ENCODE results near the gene ZBTB43. TPM values are rescaled to one million over a fixed set of nuclear protein-coding genes. Genes with fewer than 3 reads are reported as not detected.

ZBTB43 gene
- total RNA-seq (5.7 TPM), polyA plus RNA-seq (4.5 TPM)
- long read RNA-seq, donor 1 = 0 reads
- long read RNA-seq, donor 2 = 0 reads
- long read RNA-seq, donor 3, full-length matches to known transcripts = 8 of 8 reads
- long read RNA-seq, donor 3, partial matches to known transcripts = 0 of 8 reads
- long read RNA-seq, donor 3, other reads (novel, unspliced or antisense) = 0 of 8 reads
- long read RNA-seq, donor 4, full-length matches to known transcripts = 7 of 7 reads
- long read RNA-seq, donor 4, partial matches to known transcripts = 0 of 7 reads
- long read RNA-seq, donor 4, other reads (novel, unspliced or antisense) = 0 of 7 reads
- long read RNA-seq, donor 5, full-length matches to known transcripts = 12 of 12 reads
- long read RNA-seq, donor 5, partial matches to known transcripts = 0 of 12 reads
- long read RNA-seq, donor 5, other reads (novel, unspliced or antisense) = 0 of 12 reads
- long read RNA-seq, donor 6, full-length matches to known transcripts = 4 of 4 reads
- long read RNA-seq, donor 6, partial matches to known transcripts = 0 of 4 reads
- long read RNA-seq, donor 6, other reads (novel, unspliced or antisense) = 0 of 4 reads
- long read RNA-seq, donor 7, full-length matches to known transcripts = 2 of 2 reads
- long read RNA-seq, donor 7, partial matches to known transcripts = 0 of 2 reads
- long read RNA-seq, donor 7, other reads (novel, unspliced or antisense) = 0 of 2 reads
- long read RNA-seq, donor 8, full-length matches to known transcripts = 3 of 3 reads
- long read RNA-seq, donor 8, partial matches to known transcripts = 0 of 3 reads
- long read RNA-seq, donor 8, other reads (novel, unspliced or antisense) = 0 of 3 reads
- long read RNA-seq, donor 9, full-length matches to known transcripts = 2 of 2 reads
- long read RNA-seq, donor 9, partial matches to known transcripts = 0 of 2 reads
- long read RNA-seq, donor 9, other reads (novel, unspliced or antisense) = 0 of 2 reads
- long read RNA-seq, donor 10, full-length matches to known transcripts = 4 of 4 reads
- long read RNA-seq, donor 10, partial matches to known transcripts = 0 of 4 reads
- long read RNA-seq, donor 10, other reads (novel, unspliced or antisense) = 0 of 4 reads

GRCh38 chr9:126804696-126805553 is at the start of gene ZBTB43:
ZBTB43 (plus strand) TSS chr9:126805040; CDS start chr9:126832510, 27,470 bp downstream.
- H3K4me1 ChIP-seq (ENCODE audit: control insufficient read depth in 2 of 2, insufficient read depth in 2 of 2, low read length in 2 of 2) = peaks cover 5 to 12% of the 10 kb centered on the region in 2 donors
- peak within 1 kb of the TSS; percentile 86 to 89 for H3K27ac ChIP-seq (ENCODE audit: low read depth in 1 of 2, low read length in 1 of 2)
- peaks cover 0 to 2% of the 10 kb centered on the region in 2 donors for H3K9me3 ChIP-seq (ENCODE audit: control insufficient read depth in 2 of 2, insufficient read depth in 1 of 2, low read length in 1 of 2)
- peaks cover 0 to 4% of the 10 kb centered on the region in 2 donors for H3K36me3 ChIP-seq (ENCODE audit: control insufficient read depth in 2 of 2, insufficient read depth in 2 of 2, low read length in 1 of 2)
- H3K4me3 ChIP-seq (ENCODE audit: low read length in 2 of 2) = peak within 1 kb of the TSS; percentile 71 to 84
- no peaks in the 10 kb centered on the region for H3K27me3 ChIP-seq (ENCODE audit: control insufficient read depth in 2 of 2, insufficient read depth in 1 of 2, low read length in 1 of 2)
- WGBS = 2% methylated on average over 79 of the region's 79 CpGs
- DNase-seq (ENCODE audit: low read depth in 6 of 9, low spot score in 9 of 9) = peak; percentile 92 to 98 (median 96)

GRCh38 chr9:126755317-126755875 is 49.4 kb upstream of the ZBTB43 start:
- WGBS = 95% methylated on average over 19 of the region's 19 CpGs
- no peaks in the 10 kb centered on the region for H3K36me3 ChIP-seq (ENCODE audit: control insufficient read depth in 2 of 2, insufficient read depth in 2 of 2, low read length in 1 of 2)
- no peak overlapping the region for H3K4me3 ChIP-seq (ENCODE audit: low read length in 2 of 2)
- no peaks in the 10 kb centered on the region for H3K9me3 ChIP-seq (ENCODE audit: control insufficient read depth in 2 of 2, insufficient read depth in 1 of 2, low read length in 1 of 2)
- H3K27ac ChIP-seq (ENCODE audit: low read depth in 1 of 2, low read length in 1 of 2) = no peak overlapping the region
- no peaks in the 10 kb centered on the region for H3K27me3 ChIP-seq (ENCODE audit: control insufficient read depth in 2 of 2, insufficient read depth in 1 of 2, low read length in 1 of 2)
- H3K4me1 ChIP-seq (ENCODE audit: control insufficient read depth in 2 of 2, insufficient read depth in 2 of 2, low read length in 2 of 2) = no peaks in the 10 kb centered on the region
- DNase-seq (ENCODE audit: low read depth in 6 of 9, low spot score in 9 of 9) = no peak

GRCh38 chr9:126756238-126756637 is 48.6 kb upstream of the ZBTB43 start:
- no peaks in the 10 kb centered on the region for H3K27me3 ChIP-seq (ENCODE audit: control insufficient read depth in 2 of 2, insufficient read depth in 1 of 2, low read length in 1 of 2)
- WGBS = 94% methylated on average over 5 of the region's 5 CpGs
- no peaks in the 10 kb centered on the region for H3K36me3 ChIP-seq (ENCODE audit: control insufficient read depth in 2 of 2, insufficient read depth in 2 of 2, low read length in 1 of 2)
- H3K27ac ChIP-seq (ENCODE audit: low read depth in 1 of 2, low read length in 1 of 2) = no peak overlapping the region
- H3K9me3 ChIP-seq (ENCODE audit: control insufficient read depth in 2 of 2, insufficient read depth in 1 of 2, low read length in 1 of 2) = no peaks in the 10 kb centered on the region
- no peak for DNase-seq (ENCODE audit: low read depth in 6 of 9, low spot score in 9 of 9)
- no peaks in the 10 kb centered on the region for H3K4me1 ChIP-seq (ENCODE audit: control insufficient read depth in 2 of 2, insufficient read depth in 2 of 2, low read length in 2 of 2)
- H3K4me3 ChIP-seq (ENCODE audit: low read length in 2 of 2) = no peak overlapping the region

GRCh38 chr9:126756876-126757415 is 47.9 kb upstream of the ZBTB43 start:
- Histone ChIP-seq H3K4me1 (ENCODE audit: control insufficient read depth in 2 of 2, insufficient read depth in 2 of 2, low read length in 2 of 2) (no peaks in the 10 kb centered on the region), H3K9me3 (ENCODE audit: control insufficient read depth in 2 of 2, insufficient read depth in 1 of 2, low read length in 1 of 2) (no peaks in the 10 kb centered on the region), H3K27ac (ENCODE audit: low read depth in 1 of 2, low read length in 1 of 2) (no peak overlapping the region), H3K4me3 (ENCODE audit: low read length in 2 of 2) (no peak overlapping the region), H3K36me3 (ENCODE audit: control insufficient read depth in 2 of 2, insufficient read depth in 2 of 2, low read length in 1 of 2) (no peaks in the 10 kb centered on the region), H3K27me3 (ENCODE audit: control insufficient read depth in 2 of 2, insufficient read depth in 1 of 2, low read length in 1 of 2) (no peaks in the 10 kb centered on the region)
- 73% methylated on average over 6 of the region's 6 CpGs for WGBS
- no peak for DNase-seq (ENCODE audit: low read depth in 6 of 9, low spot score in 9 of 9)

- H3K36me3 ChIP-seq (ENCODE audit: control insufficient read depth in 2 of 2, insufficient read depth in 2 of 2, low read length in 1 of 2) = no peaks in the 10 kb centered on the region
- H3K4me3 ChIP-seq (ENCODE audit: low read length in 2 of 2) = no peak overlapping the region
- no peaks in the 10 kb centered on the region for H3K27me3 ChIP-seq (ENCODE audit: control insufficient read depth in 2 of 2, insufficient read depth in 1 of 2, low read length in 1 of 2)
- DNase-seq (ENCODE audit: low read depth in 6 of 9, low spot score in 9 of 9) = no peak
- no peaks in the 10 kb centered on the region for H3K4me1 ChIP-seq (ENCODE audit: control insufficient read depth in 2 of 2, insufficient read depth in 2 of 2, low read length in 2 of 2)
- H3K27ac ChIP-seq (ENCODE audit: low read depth in 1 of 2, low read length in 1 of 2) = no peak overlapping the region
- WGBS = 98% methylated on average over 7 of the region's 7 CpGs
- no peaks in the 10 kb centered on the region for H3K9me3 ChIP-seq (ENCODE audit: control insufficient read depth in 2 of 2, insufficient read depth in 1 of 2, low read length in 1 of 2)
Observed at GRCh38 chr9:126758916-126759585, 45.8 kb upstream of the ZBTB43 start.

- no peaks in the 10 kb centered on the region for H3K27me3 ChIP-seq (ENCODE audit: control insufficient read depth in 2 of 2, insufficient read depth in 1 of 2, low read length in 1 of 2)
- H3K4me1 ChIP-seq (ENCODE audit: control insufficient read depth in 2 of 2, insufficient read depth in 2 of 2, low read length in 2 of 2) = no peaks in the 10 kb centered on the region
- no peak overlapping the region for H3K27ac ChIP-seq (ENCODE audit: low read depth in 1 of 2, low read length in 1 of 2)
- H3K36me3 ChIP-seq (ENCODE audit: control insufficient read depth in 2 of 2, insufficient read depth in 2 of 2, low read length in 1 of 2) = no peaks in the 10 kb centered on the region
- no peak overlapping the region for H3K4me3 ChIP-seq (ENCODE audit: low read length in 2 of 2)
- WGBS = 90% methylated on average over 8 of the region's 8 CpGs
- no peak for DNase-seq (ENCODE audit: low read depth in 6 of 9, low spot score in 9 of 9)
- H3K9me3 ChIP-seq (ENCODE audit: control insufficient read depth in 2 of 2, insufficient read depth in 1 of 2, low read length in 1 of 2) = no peaks in the 10 kb centered on the region
Observed at GRCh38 chr9:126761274-126761673, 43.6 kb upstream of the ZBTB43 start.

- 97% methylated on average over 7 of the region's 7 CpGs for WGBS
- Histone ChIP-seq H3K4me1 (ENCODE audit: control insufficient read depth in 2 of 2, insufficient read depth in 2 of 2, low read length in 2 of 2) (no peaks in the 10 kb centered on the region), H3K9me3 (ENCODE audit: control insufficient read depth in 2 of 2, insufficient read depth in 1 of 2, low read length in 1 of 2) (no peaks in the 10 kb centered on the region), H3K4me3 (ENCODE audit: low read length in 2 of 2) (no peak overlapping the region), H3K27me3 (ENCODE audit: control insufficient read depth in 2 of 2, insufficient read depth in 1 of 2, low read length in 1 of 2) (no peaks in the 10 kb centered on the region), H3K36me3 (ENCODE audit: control insufficient read depth in 2 of 2, insufficient read depth in 2 of 2, low read length in 1 of 2) (no peaks in the 10 kb centered on the region), H3K27ac (ENCODE audit: low read depth in 1 of 2, low read length in 1 of 2) (no peak overlapping the region)
- DNase-seq (ENCODE audit: low read depth in 6 of 9, low spot score in 9 of 9) = no peak
Observed at GRCh38 chr9:126763130-126763764, 41.6 kb upstream of the ZBTB43 start.
